Ascending aorta (tissue), 2 donors: ENCODE data around the gene EIF4E2. TPM values are rescaled to one million over a fixed set of nuclear protein-coding genes. Genes with fewer than 3 reads are reported as not detected.
A peak's percentile ranks its signal among the peaks of the same experiment; 100 is the strongest.

Source experiments
- DNase-seq, 2 donors: peaks; one replicate each; pipeline ENCODE4 v3.0.0-alpha.2; 2019; ENCODE audit warnings: low spot score in 2 of 2
- H3K27ac ChIP-seq, 2 donors: fragments of 200-600 bp; sonication (generic); one replicate each; pipeline ENCODE4 v1.5.1; 2016 to 2017; ENCODE audit warnings: mild to moderate bottlenecking in 1 of 2
- H3K27me3 ChIP-seq: fragments of 200-600 bp; sonication (generic); one replicate; pipeline ENCODE4 v1.5.1; 2017
- H3K36me3 ChIP-seq, 2 donors: fragments of 200-600 bp; sonication (generic); one replicate each; pipeline ENCODE4 v1.5.1; 2016
- H3K4me1 ChIP-seq, 2 donors: fragments of 200-600 bp; sonication (generic); one replicate each; pipeline ENCODE4 v1.5.1; 2016 to 2017; ENCODE audit warnings: mild to moderate bottlenecking in 1 of 2
- H3K4me3 ChIP-seq, 2 donors: fragments of 200-600 bp; sonication (generic); one replicate each; pipeline ENCODE4 v1.5.1; 2016 to 2017; ENCODE audit warnings: mild to moderate bottlenecking in 1 of 2
- H3K9me3 ChIP-seq, 2 donors: fragments of 200-600 bp; sonication (generic); one replicate each; pipeline ENCODE4 v1.5.1; 2016
- intact Hi-C: fragments of 100-400 bp; cut with DNase I; formaldehyde crosslinking; loops from one replicate; pipeline ENCODE4 v1.15.1; 2023
- total RNA-seq: library from RNA; depleted of rRNA; stranded (reverse); fragments of >200 nt; gene quantifications from one replicate; pipeline ENCODE4 v1.1.0, GENCODE V29; 2016
- TF ChIP-seq, protein P1 (sequence below), 3 experiments: fragments of 200-600 bp in 2 of 3; fragments of 450-650 bp in 1 of 3; sonication (generic) in 2 of 3; IDR thresholded peaks; one replicate each; pipeline ENCODE4 v1.5.1; 2016 to 2019; ENCODE audit warnings: antibody characterized with exemption in 3 of 3, mild to moderate bottlenecking in 1 of 3, moderate library complexity in 1 of 3

EIF4E2 gene
- total RNA-seq, 1 donor from 2014 or later: 16.7 TPM

DNA sequence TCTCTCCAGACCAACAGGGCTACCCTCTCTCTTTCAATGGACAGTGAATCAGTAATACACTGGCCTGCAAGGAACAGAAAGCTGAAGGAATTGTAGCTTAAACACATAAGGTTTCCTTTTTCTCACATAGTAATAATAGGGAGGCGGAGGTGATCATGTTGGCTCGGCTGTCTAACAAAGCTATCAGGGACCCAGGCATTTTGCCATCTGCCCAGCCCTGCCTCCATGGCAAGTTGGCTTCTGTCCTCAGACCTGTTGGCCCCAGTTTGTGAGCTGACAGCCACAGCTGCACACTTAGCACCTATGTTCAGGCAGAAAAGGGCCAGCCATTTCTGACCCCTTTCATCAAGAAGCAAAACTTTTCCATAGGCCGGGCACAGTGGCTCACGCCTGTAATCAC lies 13.0 kb upstream of the EIF4E2 start:
- intact Hi-C loops: no loop called here
- Histone ChIP-seq H3K36me3 (no peaks in the 10 kb centered on the region), H3K27ac (no peak overlapping the region), H3K27me3 (no peaks in the 10 kb centered on the region), H3K4me3 (no peak overlapping the region), H3K9me3 (no peaks in the 10 kb centered on the region), H3K4me1 (no peaks in the 10 kb centered on the region)
- DNase-seq: peak in 1 of 2 donors; percentile 33
- TF ChIP-seq, protein P1, sequence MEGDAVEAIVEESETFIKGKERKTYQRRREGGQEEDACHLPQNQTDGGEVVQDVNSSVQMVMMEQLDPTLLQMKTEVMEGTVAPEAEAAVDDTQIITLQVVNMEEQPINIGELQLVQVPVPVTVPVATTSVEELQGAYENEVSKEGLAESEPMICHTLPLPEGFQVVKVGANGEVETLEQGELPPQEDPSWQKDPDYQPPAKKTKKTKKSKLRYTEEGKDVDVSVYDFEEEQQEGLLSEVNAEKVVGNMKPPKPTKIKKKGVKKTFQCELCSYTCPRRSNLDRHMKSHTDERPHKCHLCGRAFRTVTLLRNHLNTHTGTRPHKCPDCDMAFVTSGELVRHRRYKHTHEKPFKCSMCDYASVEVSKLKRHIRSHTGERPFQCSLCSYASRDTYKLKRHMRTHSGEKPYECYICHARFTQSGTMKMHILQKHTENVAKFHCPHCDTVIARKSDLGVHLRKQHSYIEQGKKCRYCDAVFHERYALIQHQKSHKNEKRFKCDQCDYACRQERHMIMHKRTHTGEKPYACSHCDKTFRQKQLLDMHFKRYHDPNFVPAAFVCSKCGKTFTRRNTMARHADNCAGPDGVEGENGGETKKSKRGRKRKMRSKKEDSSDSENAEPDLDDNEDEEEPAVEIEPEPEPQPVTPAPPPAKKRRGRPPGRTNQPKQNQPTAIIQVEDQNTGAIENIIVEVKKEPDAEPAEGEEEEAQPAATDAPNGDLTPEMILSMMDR (IDR thresholded peaks at IDR 0.05): no peak

DNA sequence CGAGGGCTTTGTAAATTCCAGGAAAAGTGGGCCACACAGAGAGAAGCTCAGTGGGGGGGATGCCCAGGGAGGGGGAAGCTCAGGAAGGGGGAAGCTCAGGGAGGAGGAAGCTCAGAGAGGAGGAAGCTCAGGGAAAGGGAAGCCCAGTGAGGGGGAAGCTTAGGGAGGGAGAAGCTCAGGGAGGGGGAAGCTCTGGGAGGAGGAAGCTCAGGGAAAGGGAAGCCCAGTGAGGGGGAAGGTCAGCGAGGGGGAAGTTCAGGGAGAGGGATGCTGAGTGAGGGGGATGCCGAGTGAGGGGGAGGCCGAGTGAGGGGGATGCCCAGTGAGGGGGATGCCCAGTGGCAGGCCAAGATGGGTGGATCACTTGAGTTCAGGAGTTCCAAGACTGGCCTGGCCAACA lies 11.8 kb upstream of the EIF4E2 start:
- intact Hi-C loops: no loop called here
- Histone ChIP-seq H3K9me3 (no peaks in the 10 kb centered on the region), H3K4me3 (no peak overlapping the region), H3K4me1 (no peaks in the 10 kb centered on the region), H3K27me3 (no peaks in the 10 kb centered on the region), H3K36me3 (no peaks in the 10 kb centered on the region), H3K27ac (no peak overlapping the region)
- peak in 1 of 2 donors; percentile 55 for DNase-seq
- TF ChIP-seq, protein P1 (IDR thresholded peaks at IDR 0.05): no peak

DNA sequence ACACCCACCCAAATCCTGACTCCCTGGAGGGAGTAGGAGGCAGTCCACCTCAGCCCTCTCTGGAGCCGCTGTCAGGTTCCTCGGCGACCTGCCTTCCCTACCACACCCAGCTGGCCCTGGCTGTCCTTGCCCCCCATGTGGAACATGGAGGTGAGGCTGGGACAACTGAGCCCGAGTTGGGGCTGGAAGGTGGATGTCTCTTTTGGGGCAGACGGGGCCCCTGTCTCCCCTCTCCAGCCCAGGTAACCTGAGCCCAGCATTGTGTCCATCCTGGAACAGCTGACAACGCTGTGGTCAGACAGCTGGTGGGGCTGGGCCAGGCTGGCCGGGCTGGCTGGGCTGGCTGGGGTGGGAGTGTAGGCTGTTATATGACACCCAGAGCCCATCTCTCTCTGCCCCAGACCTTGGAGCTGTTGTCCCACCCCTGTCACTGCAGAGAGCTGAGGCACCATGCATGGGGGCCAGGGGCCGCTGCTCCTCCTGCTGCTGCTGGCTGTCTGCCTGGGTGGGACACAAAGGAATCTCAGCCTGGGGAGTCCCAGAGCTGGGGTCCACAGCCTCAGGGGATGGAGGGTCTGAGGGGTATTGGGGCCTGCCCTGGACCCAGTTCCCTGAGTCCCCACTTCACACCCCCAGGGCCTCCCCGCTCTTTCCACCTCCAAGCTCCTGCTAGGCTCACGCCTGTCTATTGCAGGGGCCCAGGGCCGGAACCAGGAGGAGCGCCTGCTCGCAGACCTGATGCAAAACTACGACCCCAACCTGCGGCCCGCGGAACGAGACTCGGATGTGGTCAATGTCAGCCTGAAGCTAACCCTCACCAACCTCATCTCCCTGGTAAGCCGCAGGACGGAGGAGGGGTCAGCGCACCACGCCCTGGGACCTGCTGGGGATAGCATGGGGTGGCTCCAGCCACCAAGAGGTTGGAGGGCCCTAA lies 10.9 kb upstream of the EIF4E2 start, which contains the start of gene CHRNG:
Gene CHRNG, plus strand, starts transcription at position 395 of the 934 bp plus-strand sequence. Its CDS starts 56 bp downstream, at position 451.
- DNase-seq: no peak
- no peak within 1 kb of the TSS for H3K27ac ChIP-seq
- no peaks in the 10 kb centered on the region for H3K27me3 ChIP-seq
- H3K4me3 ChIP-seq: no peak within 1 kb of the TSS
- no peaks in the 10 kb centered on the region for H3K4me1 ChIP-seq
- TF ChIP-seq, protein P1 (IDR thresholded peaks at IDR 0.05): no peak
- H3K36me3 ChIP-seq: no peaks in the 10 kb centered on the region
- intact Hi-C loops: no loop called here
- H3K9me3 ChIP-seq: no peaks in the 10 kb centered on the region

DNA sequence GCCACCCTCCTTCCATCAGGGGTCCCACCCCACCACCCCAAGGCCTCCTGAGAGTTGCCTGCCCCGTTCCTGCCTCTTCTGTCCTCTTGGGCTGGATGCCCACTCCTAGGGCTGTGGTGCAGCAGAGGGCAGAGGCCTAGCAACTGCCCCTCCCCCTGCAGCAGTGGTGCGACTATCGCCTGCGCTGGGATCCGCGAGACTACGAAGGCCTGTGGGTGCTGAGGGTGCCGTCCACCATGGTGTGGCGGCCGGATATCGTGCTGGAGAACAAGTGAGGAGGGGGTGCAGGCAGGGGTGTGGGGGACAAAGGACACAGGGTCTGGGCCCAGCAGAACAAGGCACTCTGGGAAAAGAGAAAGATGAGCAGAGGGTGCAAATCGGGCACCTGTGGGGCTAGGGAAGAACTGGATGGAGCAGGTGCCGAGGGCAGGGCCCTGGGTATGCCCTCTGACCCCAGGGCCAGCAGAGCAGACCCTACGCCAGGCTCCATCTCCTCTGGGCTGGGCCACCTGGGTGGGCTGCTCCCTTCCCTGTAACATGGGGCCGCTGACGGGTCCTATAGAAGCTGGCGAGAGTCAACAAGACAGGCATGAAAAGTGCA lies 9.9 kb upstream of the EIF4E2 start:
- TF ChIP-seq, protein P1 (IDR thresholded peaks at IDR 0.05): no peak
- intact Hi-C loops: no loop called here
- Histone ChIP-seq H3K4me3 (no peak overlapping the region), H3K27ac (no peak overlapping the region), H3K27me3 (no peaks in the 10 kb centered on the region), H3K4me1 (no peaks in the 10 kb centered on the region), H3K9me3 (no peaks in the 10 kb centered on the region), H3K36me3 (no peaks in the 10 kb centered on the region)
- DNase-seq: no peak

DNA sequence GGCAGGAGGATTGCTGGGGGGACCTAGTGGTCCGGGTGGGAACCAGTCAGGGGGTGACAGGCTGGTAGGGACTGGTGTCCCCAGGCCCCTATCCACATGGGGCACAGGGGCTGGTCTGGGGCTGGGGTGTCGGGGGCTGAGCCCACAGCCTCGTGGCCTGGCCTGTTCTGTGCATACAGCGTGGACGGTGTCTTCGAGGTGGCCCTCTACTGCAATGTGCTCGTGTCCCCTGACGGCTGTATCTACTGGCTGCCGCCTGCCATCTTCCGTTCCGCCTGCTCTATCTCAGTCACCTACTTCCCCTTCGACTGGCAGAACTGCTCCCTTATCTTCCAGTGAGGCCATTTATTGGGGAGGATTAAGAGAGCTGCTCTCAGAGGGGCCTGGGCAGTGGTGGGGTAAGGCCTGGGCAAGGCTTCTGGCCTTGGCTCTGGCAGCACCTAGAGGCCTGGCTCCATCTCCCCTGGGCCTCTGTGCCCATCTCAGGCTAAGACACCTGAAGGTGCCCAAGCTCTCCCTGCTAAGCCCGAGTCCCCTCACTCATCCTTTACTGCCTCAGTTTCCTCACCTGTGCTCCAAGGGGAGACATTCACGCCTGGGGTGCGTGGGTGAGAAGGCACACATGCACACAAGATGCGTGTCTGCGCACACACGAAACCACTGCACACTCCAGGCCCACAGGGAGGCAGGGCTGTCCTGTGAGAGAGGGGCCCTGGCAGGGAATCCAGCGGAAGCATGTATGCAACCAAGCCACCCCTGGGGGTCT lies 9.1 kb upstream of the EIF4E2 start:
- Histone ChIP-seq H3K27ac (no peak overlapping the region), H3K27me3 (no peaks in the 10 kb centered on the region), H3K4me1 (no peaks in the 10 kb centered on the region), H3K36me3 (no peaks in the 10 kb centered on the region), H3K9me3 (no peaks in the 10 kb centered on the region), H3K4me3 (no peak overlapping the region)
- no peak for DNase-seq
- intact Hi-C loops: no loop called here
- TF ChIP-seq, protein P1 (IDR thresholded peaks at IDR 0.05): no peak
